ENCODE results near the gene TOP3A.

Gene TOP3A

GRCh38 chr17:18362698-18363100, 47.9 kb upstream of the TOP3A start:
- Histone ChIP-seq H3K4me2 (ENCODE audit: low read length) (peak overlapping the region; percentile 95), H3K9me3 (ENCODE audit: control insufficient read depth, insufficient read depth, low read length) (no peaks in the 10 kb centered on the region), H3K36me3 (ENCODE audit: control insufficient read depth, low read length) (peaks cover 29% of the 10 kb centered on the region), H3K27ac (ENCODE audit: low read depth, low read length) (peak overlapping the region; percentile 44), H3K27me3 (ENCODE audit: control insufficient read depth, low read length) (no peaks in the 10 kb centered on the region), H3K4me3 (ENCODE audit: low read length) (peak overlapping the region; percentile 94), H3K79me2 (ENCODE audit: control insufficient read depth, low read length) (peaks cover 50% of the 10 kb centered on the region), H3K4me1 (ENCODE audit: control insufficient read depth, low read length) (peaks cover 11% of the 10 kb centered on the region), H3F3A (ENCODE audit: control insufficient read depth, insufficient read depth) (no peaks in the 10 kb centered on the region), H4K20me1 (ENCODE audit: control insufficient read depth, insufficient read depth, low read depth, low read length) (0 out of 2 replicates have a peak, but pooled peaks cover 2% of the 10 kb centered on the region), H3K9me2 (replicated peaks; ENCODE audit: control insufficient read depth, low read length) (no peaks in the 10 kb centered on the region)
- TF ChIP-seq CTCF (IDR thresholded peaks at IDR 0.05; ENCODE audit: low read depth, low read length, poor library complexity, severe bottlenecking) (peak; percentile 37), EZH2phosphoT487 (IDR thresholded peaks at IDR 0.05; ENCODE audit: borderline replicate concordance, low read length) (no peak)

GRCh38 chr17:18361837-18362697, 47.3 kb upstream of the TOP3A start:
- H3K9me3 ChIP-seq (ENCODE audit: control insufficient read depth, insufficient read depth, low read length): no peaks in the 10 kb centered on the region

GRCh38 chr17:18360518-18360917, 45.7 kb upstream of the TOP3A start:
- H3K27me3 ChIP-seq (ENCODE audit: control insufficient read depth, low read length): no peaks in the 10 kb centered on the region
- H3K36me3 ChIP-seq (ENCODE audit: control insufficient read depth, low read length): peaks cover 44% of the 10 kb centered on the region
- 0 out of 2 replicates have a peak, but pooled peaks cover 2% of the 10 kb centered on the region for H4K20me1 ChIP-seq (ENCODE audit: control insufficient read depth, insufficient read depth, low read depth, low read length)
- H3K79me2 ChIP-seq (ENCODE audit: control insufficient read depth, low read length): peaks cover 63% of the 10 kb centered on the region
- TF ChIP-seq CTCF (IDR thresholded peaks at IDR 0.05; ENCODE audit: low read depth, low read length, poor library complexity, severe bottlenecking): no peak
- no peak for TF ChIP-seq EZH2phosphoT487 (IDR thresholded peaks at IDR 0.05; ENCODE audit: borderline replicate concordance, low read length)
- no peaks in the 10 kb centered on the region for H3K9me2 ChIP-seq (replicated peaks; ENCODE audit: control insufficient read depth, low read length)
- H3K9me3 ChIP-seq (ENCODE audit: control insufficient read depth, insufficient read depth, low read length): no peaks in the 10 kb centered on the region
- H3K4me1 ChIP-seq (ENCODE audit: control insufficient read depth, low read length): peaks cover 11% of the 10 kb centered on the region
- no peak overlapping the region for H3K4me3 ChIP-seq (ENCODE audit: low read length)
- H3F3A ChIP-seq (ENCODE audit: control insufficient read depth, insufficient read depth): no peaks in the 10 kb centered on the region
- no peak overlapping the region for H3K4me2 ChIP-seq (ENCODE audit: low read length)
- H3K27ac ChIP-seq (ENCODE audit: low read depth, low read length): no peak overlapping the region

More at GRCh38 chr17:18361837-18362697, 47.3 kb upstream of the TOP3A start:
- Histone ChIP-seq H3K27ac (ENCODE audit: low read depth, low read length) (no peak overlapping the region), H3K27me3 (ENCODE audit: control insufficient read depth, low read length) (no peaks in the 10 kb centered on the region), H3K4me2 (ENCODE audit: low read length) (peak overlapping the region; percentile 95), H3K36me3 (ENCODE audit: control insufficient read depth, low read length) (peaks cover 35% of the 10 kb centered on the region), H3F3A (ENCODE audit: control insufficient read depth, insufficient read depth) (no peaks in the 10 kb centered on the region), H3K4me3 (ENCODE audit: low read length) (peak overlapping the region; percentile 94), H3K9me2 (replicated peaks; ENCODE audit: control insufficient read depth, low read length) (no peaks in the 10 kb centered on the region), H3K79me2 (ENCODE audit: control insufficient read depth, low read length) (peaks cover 56% of the 10 kb centered on the region), H4K20me1 (ENCODE audit: control insufficient read depth, insufficient read depth, low read depth, low read length) (0 out of 2 replicates have a peak, but pooled peaks cover 2% of the 10 kb centered on the region), H3K4me1 (ENCODE audit: control insufficient read depth, low read length) (peaks cover 11% of the 10 kb centered on the region)
- no peak for TF ChIP-seq CTCF (IDR thresholded peaks at IDR 0.05; ENCODE audit: low read depth, low read length, poor library complexity, severe bottlenecking)
- TF ChIP-seq EZH2phosphoT487 (IDR thresholded peaks at IDR 0.05; ENCODE audit: borderline replicate concordance, low read length): no peak
